ENCODE data around the gene CHRND. TPM values are rescaled to one million over a fixed set of nuclear protein-coding genes. Genes with fewer than 3 reads are reported as not detected.

Gene CHRND
- total RNA-seq, 1 donor from 2014 or later: not detected

DNA sequence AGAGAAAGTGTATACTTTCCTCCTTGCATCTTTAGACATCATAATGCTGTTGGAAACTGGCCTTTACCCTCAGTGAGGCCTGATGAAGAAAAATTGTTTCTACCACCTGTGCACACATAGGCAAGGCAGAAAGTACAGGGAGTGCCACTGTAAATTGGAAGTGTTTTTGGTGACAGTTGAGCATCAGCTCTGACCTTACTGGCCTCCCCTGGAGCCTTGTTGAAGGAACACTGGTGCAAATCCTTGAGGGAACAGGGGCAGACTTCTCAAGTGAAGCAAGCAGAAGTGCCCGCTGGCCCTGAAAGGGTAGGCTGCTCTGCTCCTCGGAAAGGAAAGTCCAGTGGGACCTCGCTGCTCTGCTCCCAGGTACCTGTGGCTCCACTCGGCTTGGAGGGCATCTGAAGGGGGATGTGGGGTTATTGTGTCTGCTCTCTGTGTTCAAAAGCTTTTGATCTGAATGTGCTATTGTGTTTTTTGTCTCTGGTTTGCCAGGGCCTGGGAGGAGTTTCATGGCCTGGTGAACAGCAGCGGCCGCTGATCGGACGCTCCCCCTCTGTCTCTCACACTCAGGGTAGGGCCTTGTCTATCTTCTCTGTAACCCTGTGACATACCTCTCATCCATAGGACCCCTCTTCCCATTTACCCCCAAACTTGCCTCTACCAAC, 47.9 kb downstream of the CHRND start:
- TF ChIP-seq CTCF (IDR thresholded peaks at IDR 0.05; ENCODE audit: borderline replicate concordance): no peak
- Histone ChIP-seq H3K27ac (replicated peaks) (no peak overlapping the region), H3K4me1 (peaks cover 15% of the 10 kb centered on the region), H3K27me3 (ENCODE audit: low read depth) (no peaks in the 10 kb centered on the region), H3K36me3 (peaks cover 81% of the 10 kb centered on the region), H3K9me3 (replicated peaks) (no peaks in the 10 kb centered on the region), H3K4me3 (no peak overlapping the region)
- intact Hi-C loops (cut with micrococcal nuclease): no loop called here
- DNase-seq: no peak

DNA sequence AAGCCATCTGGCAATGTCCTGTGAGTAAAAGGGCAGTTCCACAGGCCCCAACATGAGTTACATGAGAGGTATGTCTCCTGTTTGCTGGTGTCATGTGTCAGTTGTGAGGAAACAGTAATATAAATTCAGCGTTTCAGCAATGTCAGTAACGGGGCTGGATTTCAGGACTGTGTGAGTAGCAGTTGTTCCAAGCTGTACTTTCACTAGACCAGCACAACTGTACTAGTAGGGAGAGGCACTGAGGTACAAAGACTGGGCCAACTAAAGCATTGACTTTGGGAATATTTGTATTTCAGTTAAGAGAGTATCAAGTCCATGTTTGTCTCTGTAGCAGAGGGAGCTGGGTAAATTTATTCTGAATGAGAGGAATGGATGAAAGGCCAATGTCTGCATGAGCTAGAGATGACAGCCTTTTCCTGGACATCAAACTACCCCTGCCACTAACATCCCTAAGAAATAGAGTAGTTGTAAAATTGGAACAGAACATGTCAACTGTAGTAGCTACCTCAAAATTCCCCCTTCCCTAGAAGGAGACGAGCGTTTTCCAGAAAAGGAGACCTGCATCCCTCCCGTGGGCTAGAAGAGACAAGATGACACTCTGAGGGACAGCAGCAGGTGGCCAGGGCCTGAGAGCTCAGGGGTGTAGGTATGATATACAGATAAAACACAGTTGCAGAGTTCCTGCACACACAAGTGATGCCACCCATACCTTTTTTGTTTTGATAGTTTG, 48.9 kb downstream of the CHRND start:
- peaks cover 15% of the 10 kb centered on the region for H3K4me1 ChIP-seq
- intact Hi-C loops (cut with micrococcal nuclease): no loop called here
- peaks cover 71% of the 10 kb centered on the region for H3K36me3 ChIP-seq
- no peak for TF ChIP-seq CTCF (IDR thresholded peaks at IDR 0.05; ENCODE audit: borderline replicate concordance)
- no peaks in the 10 kb centered on the region for H3K9me3 ChIP-seq (replicated peaks)
- H3K4me3 ChIP-seq: no peak overlapping the region
- no peak for DNase-seq
- H3K27ac ChIP-seq (replicated peaks): no peak overlapping the region
- H3K27me3 ChIP-seq (ENCODE audit: low read depth): no peaks in the 10 kb centered on the region

DNA sequence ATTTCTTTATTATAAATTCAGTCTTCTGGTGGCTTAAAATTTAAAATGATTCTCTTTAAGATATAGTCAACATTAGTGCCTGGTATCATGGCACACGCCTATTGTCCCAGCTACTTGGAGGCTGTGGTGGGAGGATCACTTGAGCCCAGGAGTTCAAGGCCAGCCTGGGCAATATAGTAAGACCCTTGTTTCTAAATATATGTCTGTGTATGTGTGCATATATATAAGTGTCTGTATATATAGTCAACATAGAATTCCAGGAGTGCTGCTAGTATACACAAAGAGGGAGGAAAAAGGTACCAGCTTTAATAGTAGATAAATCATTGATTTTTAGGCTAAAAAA, 49.4 kb downstream of the CHRND start:
- Histone ChIP-seq H3K4me3 (no peak overlapping the region), H3K9me3 (replicated peaks) (no peaks in the 10 kb centered on the region), H3K27ac (replicated peaks) (no peak overlapping the region), H3K27me3 (ENCODE audit: low read depth) (no peaks in the 10 kb centered on the region), H3K36me3 (peaks cover 66% of the 10 kb centered on the region), H3K4me1 (peaks cover 15% of the 10 kb centered on the region)
- no peak for TF ChIP-seq CTCF (IDR thresholded peaks at IDR 0.05; ENCODE audit: borderline replicate concordance)
- intact Hi-C loops (cut with micrococcal nuclease): no loop called here
- DNase-seq: no peak

- Histone ChIP-seq H3K27me3 (ENCODE audit: low read depth) (no peaks in the 10 kb centered on the region), H3K36me3 (peaks cover 68% of the 10 kb centered on the region), H3K4me1 (peaks cover 19% of the 10 kb centered on the region), H3K9me3 (replicated peaks) (no peaks in the 10 kb centered on the region), H3K27ac (replicated peaks) (no peak overlapping the region), H3K4me3 (no peak overlapping the region)
- no peak for TF ChIP-seq CTCF (IDR thresholded peaks at IDR 0.05; ENCODE audit: borderline replicate concordance)
- intact Hi-C loops (cut with micrococcal nuclease): no loop called here
- DNase-seq: no peak
Observed at GRCh38 chr2:232576995-232577394, 51.0 kb downstream of the CHRND start.

DNA sequence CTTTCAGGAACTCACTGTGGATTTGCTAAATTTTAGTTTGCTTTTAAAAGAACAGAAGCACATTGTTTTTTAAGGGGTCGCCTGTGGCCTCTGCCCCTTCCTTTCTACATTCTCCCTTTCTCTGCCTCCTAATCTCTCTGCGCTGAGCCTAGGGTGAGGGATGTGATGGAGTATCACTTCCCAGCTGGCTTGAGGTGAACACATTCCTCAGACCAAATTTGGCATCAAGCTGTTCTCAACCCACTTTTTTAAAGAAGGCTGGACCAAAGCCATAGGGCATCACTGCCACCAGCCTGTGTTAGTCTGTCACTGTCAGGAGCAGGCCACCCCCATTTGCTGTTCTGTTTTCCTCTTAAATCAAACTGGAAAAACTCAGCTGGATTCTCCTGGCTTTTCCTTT, 51.9 kb downstream of the CHRND start:
- no peak for TF ChIP-seq CTCF (IDR thresholded peaks at IDR 0.05; ENCODE audit: borderline replicate concordance)
- Histone ChIP-seq H3K27me3 (ENCODE audit: low read depth) (no peaks in the 10 kb centered on the region), H3K4me1 (peaks cover 19% of the 10 kb centered on the region), H3K36me3 (peaks cover 66% of the 10 kb centered on the region), H3K4me3 (no peak overlapping the region), H3K27ac (replicated peaks) (no peak overlapping the region), H3K9me3 (replicated peaks) (no peaks in the 10 kb centered on the region)
- DNase-seq: no peak
- intact Hi-C loops (cut with micrococcal nuclease): no loop called here

All from left ventricle myocardium inferior (tissue), 1 donor.